Activated T-cell treated with anti-CD3 and anti-CD28 coated beads, Interleukin-2, amount 50 U/mL, for 24 hours (primary cell): ENCODE data around the gene MLIP.
"Not testable (repeated sequence)": the region's sequence is repeated elsewhere in the genome, so short reads cannot be mapped to it uniquely, and the experiment has no call there.

Experiments used
- DNase-seq: peaks from one replicate; pipeline ENCODE4 v3.0.0-alpha.2; 2020
- H3K27ac Mint-ChIP-seq: 2 replicates; pipeline ENCODE4 v1.8.0; 2020; ENCODE audit warnings: mild to moderate bottlenecking, mixed read lengths
- H3K27me3 Mint-ChIP-seq: 2 replicates; pipeline ENCODE4 v1.8.0; 2020; ENCODE audit warnings: mixed read lengths
- H3K36me3 Mint-ChIP-seq: 2 replicates; pipeline ENCODE4 v1.8.0; 2020; ENCODE audit warnings: low read depth, mixed read lengths
- H3K4me1 Mint-ChIP-seq: 2 replicates; pipeline ENCODE4 v1.8.0; 2020; ENCODE audit warnings: low read depth, mixed read lengths
- H3K4me3 Mint-ChIP-seq: 2 replicates; pipeline ENCODE4 v1.8.0; 2020; ENCODE audit warnings: mild to moderate bottlenecking, moderate library complexity, mixed read lengths
- H3K9me3 Mint-ChIP-seq: 2 replicates; pipeline ENCODE4 v1.8.0; 2020; ENCODE audit warnings: mixed read lengths

The MLIP gene

GRCh38 chr6:54203474-54204035, 92.3 kb downstream of the MLIP start:
- not testable (repeated sequence) for DNase-seq, H3K4me3 Mint-ChIP-seq, H3K4me1 Mint-ChIP-seq, H3K36me3 Mint-ChIP-seq, H3K27ac Mint-ChIP-seq, H3K9me3 Mint-ChIP-seq, H3K27me3 Mint-ChIP-seq

- Mint-ChIP-seq H3K36me3 (peaks cover 2% of the 10 kb centered on the region), H3K4me1 (no peaks in the 10 kb centered on the region), H3K27ac (no peak overlapping the region), H3K27me3 (no peaks in the 10 kb centered on the region), H3K4me3 (no peak overlapping the region), H3K9me3 (no peaks in the 10 kb centered on the region)
- DNase-seq: no peak
Measured at GRCh38 chr6:54204921-54205591, 93.8 kb downstream of the MLIP start.

- H3K27me3 Mint-ChIP-seq: no peaks in the 10 kb centered on the region
- H3K36me3 Mint-ChIP-seq: peaks cover 3% of the 10 kb centered on the region
- H3K27ac Mint-ChIP-seq: no peak overlapping the region
- H3K4me1 Mint-ChIP-seq: no peaks in the 10 kb centered on the region
- H3K9me3 Mint-ChIP-seq: no peaks in the 10 kb centered on the region
- DNase-seq: no peak
- no peak overlapping the region for H3K4me3 Mint-ChIP-seq
Measured at GRCh38 chr6:54206510-54206909, 95.3 kb downstream of the MLIP start.

GRCh38 chr6:54209983-54210382, 98.7 kb downstream of the MLIP start:
- H3K4me3 Mint-ChIP-seq, H3K9me3 Mint-ChIP-seq, DNase-seq, H3K4me1 Mint-ChIP-seq, H3K27ac Mint-ChIP-seq, H3K36me3 Mint-ChIP-seq, H3K27me3 Mint-ChIP-seq: not testable (repeated sequence)

- peaks cover 3% of the 10 kb centered on the region for H3K36me3 Mint-ChIP-seq
- peaks cover 3% of the 10 kb centered on the region for H3K9me3 Mint-ChIP-seq
- H3K27ac Mint-ChIP-seq: no peak overlapping the region
- DNase-seq: no peak
- H3K4me3 Mint-ChIP-seq: no peak overlapping the region
- H3K4me1 Mint-ChIP-seq: no peaks in the 10 kb centered on the region
- no peaks in the 10 kb centered on the region for H3K27me3 Mint-ChIP-seq
Measured at GRCh38 chr6:54214286-54214685, 103.0 kb downstream of the MLIP start.

- no peaks in the 10 kb centered on the region for H3K36me3 Mint-ChIP-seq
- peaks cover 3% of the 10 kb centered on the region for H3K9me3 Mint-ChIP-seq
- no peak overlapping the region for H3K27ac Mint-ChIP-seq
- H3K4me1 Mint-ChIP-seq: no peaks in the 10 kb centered on the region
- DNase-seq: no peak
- H3K27me3 Mint-ChIP-seq: no peaks in the 10 kb centered on the region
- H3K4me3 Mint-ChIP-seq: no peak overlapping the region
Measured at GRCh38 chr6:54216336-54216735, 105.1 kb downstream of the MLIP start.

- no peaks in the 10 kb centered on the region for H3K4me1 Mint-ChIP-seq
- H3K4me3 Mint-ChIP-seq: no peak overlapping the region
- H3K27me3 Mint-ChIP-seq: no peaks in the 10 kb centered on the region
- no peaks in the 10 kb centered on the region for H3K36me3 Mint-ChIP-seq
- no peak overlapping the region for H3K27ac Mint-ChIP-seq
- H3K9me3 Mint-ChIP-seq: peaks cover 3% of the 10 kb centered on the region
- DNase-seq: no peak
Measured at GRCh38 chr6:54217018-54217417, 105.8 kb downstream of the MLIP start.

GRCh38 chr6:54222217-54222616, 111.0 kb downstream of the MLIP start:
- Mint-ChIP-seq H3K4me1 (no peaks in the 10 kb centered on the region), H3K4me3 (no peak overlapping the region), H3K27me3 (no peaks in the 10 kb centered on the region), H3K36me3 (no peaks in the 10 kb centered on the region), H3K27ac (no peak overlapping the region), H3K9me3 (peaks cover 6% of the 10 kb centered on the region)
- no peak for DNase-seq

GRCh38 chr6:54232703-54233102, 121.5 kb downstream of the MLIP start:
- DNase-seq: no peak
- Mint-ChIP-seq H3K27ac (no peak overlapping the region), H3K36me3 (no peaks in the 10 kb centered on the region), H3K27me3 (no peaks in the 10 kb centered on the region), H3K4me1 (no peaks in the 10 kb centered on the region), H3K9me3 (peaks cover 2% of the 10 kb centered on the region), H3K4me3 (no peak overlapping the region)

GRCh38 chr6:54234539-54234938, 123.3 kb downstream of the MLIP start:
- Mint-ChIP-seq H3K36me3 (no peaks in the 10 kb centered on the region), H3K27ac (no peak overlapping the region), H3K4me1 (no peaks in the 10 kb centered on the region), H3K9me3 (peaks cover 2% of the 10 kb centered on the region), H3K27me3 (no peaks in the 10 kb centered on the region), H3K4me3 (no peak overlapping the region)
- DNase-seq: no peak

- DNase-seq: no peak
- Mint-ChIP-seq H3K36me3 (no peaks in the 10 kb centered on the region), H3K9me3 (peaks cover 2% of the 10 kb centered on the region), H3K27me3 (no peaks in the 10 kb centered on the region), H3K4me3 (no peak overlapping the region), H3K27ac (no peak overlapping the region), H3K4me1 (no peaks in the 10 kb centered on the region)
Measured at GRCh38 chr6:54236984-54237383, 125.7 kb downstream of the MLIP start.

- no peaks in the 10 kb centered on the region for H3K4me1 Mint-ChIP-seq
- H3K36me3 Mint-ChIP-seq: no peaks in the 10 kb centered on the region
- peaks cover 2% of the 10 kb centered on the region for H3K9me3 Mint-ChIP-seq
- H3K27ac Mint-ChIP-seq: no peak overlapping the region
- H3K27me3 Mint-ChIP-seq: no peaks in the 10 kb centered on the region
- no peak for DNase-seq
- H3K4me3 Mint-ChIP-seq: no peak overlapping the region
Measured at GRCh38 chr6:54238396-54238795, 127.2 kb downstream of the MLIP start.

- no peak for DNase-seq
- Mint-ChIP-seq H3K4me3 (no peak overlapping the region), H3K4me1 (no peaks in the 10 kb centered on the region), H3K27ac (no peak overlapping the region), H3K9me3 (no peaks in the 10 kb centered on the region), H3K27me3 (no peaks in the 10 kb centered on the region), H3K36me3 (no peaks in the 10 kb centered on the region)
Measured at GRCh38 chr6:54243699-54244098, 132.5 kb downstream of the MLIP start.

- Mint-ChIP-seq H3K27me3 (no peaks in the 10 kb centered on the region), H3K4me3 (no peak overlapping the region), H3K27ac (no peak overlapping the region), H3K4me1 (no peaks in the 10 kb centered on the region), H3K9me3 (no peaks in the 10 kb centered on the region), H3K36me3 (no peaks in the 10 kb centered on the region)
- DNase-seq: no peak
Measured at GRCh38 chr6:54244430-54244829, 133.2 kb downstream of the MLIP start.

- Mint-ChIP-seq H3K27me3 (no peaks in the 10 kb centered on the region), H3K4me3 (no peak overlapping the region), H3K4me1 (no peaks in the 10 kb centered on the region), H3K27ac (no peak overlapping the region), H3K9me3 (no peaks in the 10 kb centered on the region), H3K36me3 (no peaks in the 10 kb centered on the region)
- no peak for DNase-seq
Measured at GRCh38 chr6:54245265-54245664, 134.0 kb downstream of the MLIP start.

GRCh38 chr6:54248319-54248718, 137.1 kb downstream of the MLIP start:
- no peak overlapping the region for H3K4me3 Mint-ChIP-seq
- DNase-seq: no peak
- H3K9me3 Mint-ChIP-seq: no peaks in the 10 kb centered on the region
- no peaks in the 10 kb centered on the region for H3K4me1 Mint-ChIP-seq
- H3K36me3 Mint-ChIP-seq: no peaks in the 10 kb centered on the region
- H3K27ac Mint-ChIP-seq: no peak overlapping the region
- no peaks in the 10 kb centered on the region for H3K27me3 Mint-ChIP-seq
